SHP77 (cell line): ENCODE data around the gene SURF4.
"Not testable (repeated sequence)": the region's sequence is repeated elsewhere in the genome, so short reads cannot be mapped to it uniquely, and the experiment has no call there.

Experiments
- DNase-seq, 2 experiments: peaks; one replicate each; lab custom pipeline; 2025; lab: John Stamatoyannopoulos, UW

The SURF4 gene

GRCh38 chr9:133333566-133333965 lies 42.3 kb downstream of the SURF4 start:
- no peak for DNase-seq

GRCh38 chr9:133333011-133333410 lies 42.8 kb downstream of the SURF4 start:
- no peak for DNase-seq

DNA sequence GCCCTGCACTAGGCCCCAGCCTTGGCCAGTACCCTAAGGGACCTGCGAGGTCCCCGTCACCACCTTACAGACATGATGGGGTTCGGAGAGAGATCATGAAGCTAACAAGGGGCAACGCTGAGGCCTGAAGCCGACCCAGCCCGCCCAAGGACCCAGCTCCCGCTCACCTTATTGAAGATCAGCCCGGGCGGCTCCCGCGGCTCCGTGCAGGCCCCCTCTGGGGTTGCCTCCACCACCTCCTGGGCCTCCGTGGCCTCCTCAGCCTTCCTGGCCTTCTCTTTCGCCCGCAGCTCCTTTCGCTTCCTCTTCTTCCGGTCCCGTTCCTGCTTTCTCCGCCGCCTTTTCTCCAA lies 43.5 kb downstream of the SURF4 start:
- DNase-seq = no peak

- DNase-seq = no peak
Measured at GRCh38 chr9:133331641-133332380, 44.0 kb downstream of the SURF4 start.

DNA sequence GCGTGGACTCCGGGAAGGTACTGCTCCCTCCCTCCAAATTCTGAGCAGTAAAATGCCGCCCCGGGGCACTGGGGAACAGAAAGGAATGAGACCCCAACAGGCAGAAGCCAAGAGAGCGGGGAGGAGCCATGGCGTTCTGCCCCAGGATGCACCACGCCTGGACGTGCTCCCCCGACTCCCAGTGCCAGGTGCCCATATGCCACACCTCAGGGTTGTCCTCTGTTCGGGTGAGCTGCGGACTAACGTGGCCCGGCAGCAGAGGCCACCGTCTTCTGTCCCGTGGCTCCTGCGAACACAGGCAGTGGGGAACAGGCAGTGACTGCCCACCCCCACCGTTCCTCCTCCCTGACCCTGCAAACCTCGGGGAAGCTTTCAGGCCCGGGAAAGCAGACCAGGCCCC lies 44.6 kb downstream of the SURF4 start:
- DNase-seq = no peak

DNA sequence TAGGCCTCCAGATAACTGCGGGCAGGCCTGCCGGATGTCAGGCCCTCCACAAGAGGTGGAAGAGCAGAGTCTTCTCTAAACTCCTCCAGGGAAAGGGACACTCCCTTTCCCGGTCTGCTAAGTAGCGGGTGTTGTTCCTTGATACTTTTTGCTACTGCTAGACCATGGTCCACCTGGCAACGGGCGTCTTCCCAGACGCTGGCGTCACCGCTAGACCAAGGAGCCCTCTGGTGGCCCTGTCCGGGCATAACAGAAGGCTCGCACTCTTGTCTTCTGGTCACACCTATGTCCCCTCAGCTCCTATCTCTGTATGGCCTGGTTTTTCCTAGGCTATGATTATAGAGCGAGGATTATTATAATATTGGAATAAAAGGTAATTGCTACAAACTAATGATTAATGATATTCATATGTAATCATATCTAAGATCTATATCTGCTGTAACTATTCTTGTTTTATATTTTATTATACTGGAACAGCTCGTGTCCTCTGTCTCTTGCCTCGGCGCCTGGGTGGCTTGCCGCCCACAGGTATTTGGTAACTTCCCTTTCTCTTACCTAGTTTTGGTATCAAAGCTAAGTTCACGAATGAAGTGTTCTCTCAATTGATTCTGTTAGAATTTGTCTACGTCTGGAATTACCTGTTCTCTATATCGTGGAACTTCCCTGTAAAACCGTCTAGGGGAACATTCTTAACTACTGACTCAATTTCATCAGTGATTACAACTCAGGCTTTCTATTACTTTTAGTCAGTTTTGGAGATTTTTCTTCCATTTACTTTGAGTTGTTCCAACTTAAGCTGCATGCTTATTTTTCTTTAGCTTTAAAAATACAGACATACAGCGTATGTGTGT lies 46.3 kb downstream of the SURF4 start:
- DNase-seq = not testable (repeated sequence)

DNA sequence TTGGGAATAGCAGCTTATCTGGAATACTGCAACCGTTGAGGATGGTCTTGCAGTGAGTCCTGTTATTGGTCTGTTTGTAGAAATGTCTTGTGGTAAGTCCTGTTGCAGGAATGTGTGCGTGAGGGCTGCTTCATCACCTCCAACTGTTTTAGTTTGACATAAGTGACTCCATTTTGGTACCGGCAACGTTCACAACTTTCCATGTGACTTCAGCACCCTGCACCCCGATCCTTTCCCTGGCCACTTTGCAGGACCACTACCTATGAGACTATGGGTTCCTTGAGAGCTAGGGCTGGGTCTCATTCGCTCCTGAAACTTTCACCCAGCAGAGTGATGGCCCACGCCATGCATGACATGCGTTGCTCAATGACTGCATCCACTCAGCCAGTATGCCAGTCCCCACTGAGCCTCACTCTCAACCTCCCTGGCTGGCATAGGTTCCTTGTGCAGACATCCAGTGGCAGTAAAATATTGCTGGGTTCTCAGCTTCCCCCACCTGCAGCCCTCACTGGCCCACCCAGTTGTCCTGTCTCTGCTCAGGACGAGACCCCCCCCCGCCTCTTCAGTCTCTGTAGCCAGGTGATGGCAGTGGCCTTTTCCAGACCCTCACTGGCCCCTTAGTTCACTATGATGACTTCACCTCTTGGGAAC lies 47.9 kb downstream of the SURF4 start:
- no peak for DNase-seq

DNA sequence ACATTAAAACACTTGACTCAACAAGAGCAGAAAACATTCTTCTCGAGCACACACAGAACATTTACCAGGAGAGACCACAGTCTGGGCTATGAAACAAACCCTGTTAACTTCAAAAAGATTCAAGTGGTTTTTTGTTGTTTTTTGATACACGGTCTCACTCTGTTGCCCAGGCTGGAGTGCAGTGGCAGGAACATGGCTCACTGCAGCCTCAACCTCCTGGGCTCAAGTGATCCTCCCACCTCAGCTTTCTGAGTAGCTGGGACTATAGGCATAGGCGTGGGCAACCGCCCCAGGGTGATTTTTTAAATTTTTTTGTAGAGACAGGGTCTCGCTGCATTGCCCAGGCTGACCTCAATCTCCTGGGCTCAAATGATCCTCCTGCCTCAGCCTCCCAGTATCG lies 48.8 kb downstream of the SURF4 start:
- DNase-seq = not testable (repeated sequence)

DNA sequence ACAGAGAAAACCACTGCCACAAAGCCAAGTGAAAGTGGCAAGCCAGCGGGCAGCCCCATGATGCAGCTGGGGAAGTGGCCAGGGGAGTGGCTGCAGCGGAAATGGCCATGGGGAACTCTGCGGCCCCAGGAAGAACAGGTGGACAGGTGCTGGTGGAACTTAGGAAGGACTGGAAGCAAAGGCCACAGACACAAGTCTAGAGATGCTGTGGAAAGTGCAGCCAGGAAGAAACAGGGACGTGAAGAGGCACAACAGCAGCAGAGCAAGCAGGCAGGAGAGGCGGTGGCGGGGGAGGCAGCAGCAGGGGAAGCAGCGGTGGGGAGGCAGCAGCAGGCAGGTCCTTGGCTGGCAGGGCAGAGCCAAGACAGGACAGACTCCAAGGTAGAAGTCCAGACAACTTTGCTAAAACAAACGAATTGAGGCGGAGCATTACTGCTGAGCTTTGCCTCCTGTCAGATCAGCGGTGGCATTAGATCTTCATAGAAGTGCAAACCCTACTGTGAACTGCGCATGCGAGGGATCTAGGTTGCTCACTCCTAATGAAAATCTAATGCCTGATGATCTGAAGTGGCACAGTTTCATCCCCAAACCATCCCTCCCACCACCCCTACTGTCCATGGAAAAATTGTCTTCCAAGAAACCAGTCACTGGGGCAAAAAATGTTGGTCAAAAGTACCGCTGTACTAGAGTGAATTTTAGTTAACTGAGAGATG lies 51.7 kb downstream of the SURF4 start:
- DNase-seq = no peak

DNA sequence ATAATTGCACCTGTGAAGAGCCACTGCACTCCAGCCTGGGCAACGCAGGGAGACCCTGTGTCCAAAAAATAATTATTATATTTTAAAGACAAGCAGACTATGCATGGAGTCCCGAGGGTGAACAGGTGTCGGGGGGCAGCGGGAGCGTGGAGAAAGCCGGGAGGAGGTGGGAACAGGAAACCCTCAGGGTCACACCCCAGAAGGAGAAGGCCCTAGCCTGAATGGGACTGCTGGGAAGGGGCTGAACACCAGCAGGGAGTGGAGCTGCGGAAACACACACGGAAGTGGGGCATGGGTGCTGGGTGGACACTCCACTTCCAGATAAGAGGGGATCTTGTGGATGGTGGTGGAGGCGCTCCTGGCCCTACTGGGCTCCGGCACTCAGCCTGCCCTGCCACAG lies 52.6 kb downstream of the SURF4 start:
- no peak for DNase-seq

DNA sequence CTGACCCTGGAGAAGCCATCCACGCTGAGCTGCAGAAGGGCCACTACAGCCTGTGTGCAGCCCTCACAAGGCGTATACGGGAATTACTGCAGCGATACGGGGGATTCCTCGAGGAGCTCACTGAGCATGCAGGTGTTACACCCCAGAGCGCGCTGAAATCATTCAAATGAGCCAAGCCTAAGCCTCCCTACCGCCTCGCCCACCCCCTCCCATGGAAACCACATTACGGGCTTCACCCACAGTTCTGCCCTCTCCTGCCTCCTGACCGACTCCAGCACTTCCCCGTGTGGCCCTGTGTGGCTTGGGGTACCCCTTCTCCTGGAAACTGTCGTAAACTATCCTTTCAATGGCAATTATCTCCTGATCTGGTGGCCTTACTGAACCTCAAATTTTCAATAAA lies 53.2 kb downstream of the SURF4 start:
- no peak for DNase-seq

GRCh38 chr9:133321411-133321935 lies 54.4 kb downstream of the SURF4 start:
- no peak for DNase-seq

- DNase-seq = no peak
Measured at GRCh38 chr9:133320421-133320881, 55.4 kb downstream of the SURF4 start.

DNA sequence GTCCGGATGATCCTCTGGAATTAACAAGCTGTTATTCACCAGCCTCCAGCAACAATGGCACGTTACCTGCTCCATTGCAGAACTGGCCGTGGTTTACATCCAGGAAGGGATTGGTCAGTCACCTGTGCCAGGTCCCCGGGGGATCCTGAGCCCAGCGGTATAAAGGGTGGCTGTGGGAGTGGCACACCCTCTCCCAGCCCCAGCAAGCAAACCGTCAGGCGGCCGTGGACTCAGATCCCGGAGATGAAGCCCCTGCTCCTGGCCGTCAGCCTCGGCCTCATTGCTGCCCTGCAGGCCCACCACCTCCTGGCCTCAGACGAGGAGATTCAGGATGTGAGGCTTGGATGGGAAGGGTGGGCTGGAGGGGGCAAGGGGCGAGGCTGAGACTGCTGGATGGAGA lies 58.3 kb downstream of the SURF4 start:
- not testable (repeated sequence) for DNase-seq

DNA sequence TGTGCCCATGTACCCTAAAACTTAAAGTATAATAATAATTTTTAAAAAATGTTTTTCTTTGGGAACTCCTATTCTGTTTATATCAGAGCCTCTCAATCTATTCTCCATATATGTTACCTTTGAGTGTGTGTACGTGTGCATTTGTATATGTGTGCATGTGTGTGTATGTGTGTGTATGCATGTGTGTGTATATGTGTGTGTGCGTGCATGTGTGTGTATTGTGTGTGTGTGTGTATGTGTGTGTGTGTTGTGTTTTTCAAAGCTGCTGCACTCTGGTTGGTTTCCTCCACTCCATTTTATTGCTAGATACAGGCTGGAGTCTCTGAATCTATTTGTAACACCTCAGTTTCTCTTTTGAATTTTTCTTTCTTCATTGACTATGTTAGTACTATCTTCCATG lies 59.9 kb downstream of the SURF4 start:
- no peak for DNase-seq
